Heart right ventricle (tissue), 16 donors: ENCODE results near the gene SOCS7. TPM values are rescaled to one million over a fixed set of nuclear protein-coding genes. Genes with fewer than 3 reads are reported as not detected.

Experiments
- ATAC-seq, 8 donors: fragments of 200-7000 bp; cut with Tn5 transposase; one replicate each; pipeline ENCODE4 v1.9.1; 2020; ENCODE audit warnings: mild to moderate bottlenecking in 8 of 8, moderate library complexity in 8 of 8, moderate number of reproducible peaks in 1 of 8
- DNase-seq, 2 donors: peaks; one replicate each; pipeline ENCODE4 v3.0.0-alpha.2; 2020
- H3K27ac ChIP-seq, 10 donors: fragments of 200-600 bp; sonication (generic) in 2 of 10; one replicate each; pipeline versions ENCODE4 v1.5.0 to v1.8.0; 2020 to 2022; ENCODE audit warnings: mild to moderate bottlenecking in 3 of 10
- H3K27me3 ChIP-seq, 7 donors: fragments of 200-600 bp; one replicate each; pipeline ENCODE4 v1.8.0; 2021 to 2022; ENCODE audit warnings: mild to moderate bottlenecking in 2 of 7
- H3K36me3 ChIP-seq, 9 donors: fragments of 200-600 bp; sonication (generic) in 1 of 9; one replicate each; pipeline versions ENCODE4 v1.5.0 to v1.8.0; 2020 to 2022; ENCODE audit warnings: mild to moderate bottlenecking in 2 of 9
- H3K4me1 ChIP-seq, 9 donors: fragments of 200-600 bp; sonication (generic) in 1 of 9; one replicate each; pipeline versions ENCODE4 v1.5.0 to v1.8.0; 2020 to 2022; ENCODE audit warnings: mild to moderate bottlenecking in 4 of 9
- H3K4me3 ChIP-seq, 10 donors: fragments of 200-600 bp; sonication (generic) in 2 of 10; one replicate each; pipeline versions ENCODE4 v1.5.0 to v1.8.0; 2020 to 2022; ENCODE audit warnings: mild to moderate bottlenecking in 7 of 10, moderate library complexity in 2 of 10
- H3K9me3 ChIP-seq, 11 donors: fragments of 200-600 bp in 10 of 11; sonication (generic) in 2 of 11; one replicate each; pipeline versions ENCODE4 v1.5.0 to v1.8.0; 2013 to 2022; ENCODE audit warnings: mild to moderate bottlenecking in 2 of 11, control low read depth in 1 of 11, moderate library complexity in 1 of 11
- WGBS, 2 donors: extraction: QIAGEN DNeasy Blood & Tissue Kit; methylation state at CpG; one replicate each; pipeline ENCODE4 v1.1.7; 2013; ENCODE audit warnings: inconsistent platforms in 1 of 2; 5-methylcytosine and 5-hydroxymethylcytosine counted together
- intact Hi-C, 10 donors: fragments of 100-400 bp; cut with DNase I; formaldehyde crosslinking; loops; one replicate each; pipeline versions ENCODE4 v1.11.1 to v1.14.2; 2022
- polyA plus RNA-seq, 2 donors: library from polyadenylated mRNA; stranded (reverse); fragments of 200-250 nt; gene quantifications; one replicate each; pipeline ENCODE4 v1.2.3, GENCODE V29; 2013
- total RNA-seq, 10 donors: library from RNA; stranded (reverse); fragmentation: NEBNext Ultra II Directional in 3 of 10; extraction: Animal tissue kit (Norgen Biotek cat#: 25700) in 3 of 10; gene quantifications; one replicate each; pipeline versions ENCODE4 v1.2.1 to v1.2.4, GENCODE V29; 2021 to 2023
- TF ChIP-seq, protein P1 (sequence below), 9 donors: fragments of 200-600 bp; sonication (generic) in 2 of 9; IDR thresholded peaks; one replicate each; pipeline versions ENCODE4 v1.5.0 to v1.8.0; 2021 to 2022; ENCODE audit warnings: antibody characterized with exemption in 9 of 9, mild to moderate bottlenecking in 5 of 9, moderate library complexity in 1 of 9
- donor health status: Arrhythmogenic right ventricular cardiomyopathy.
- donor health status: ischemic (EF 13 %, LVEDD 7.1; RV severe dilation, severe dysfunction).
- donor health status: healthy with polysubstance abuse.
- donor health status: DM: no; HTN: yes; CAD: no.
- donor health status: DM: no; HTN: no; CAD: no.
- donor health status: ischemic (EF 25% LVEDD 6.9; RV normal size, moderate dysfunction).
- donor health status: ischemic (EF 25% LVEDD 5.7; RV mildly dilated, moderate dysfunction).
- donor health status: healthy.
- donor health status: DM: yes; HTN: yes; CAD: no.
- donor health status: Ischemic cardiomyopathy.
- donor health status: ischemic (EF 35%, LVEDD 5.7; RV mildly dilated, moderate dysfunction).
- donor health status: nonischemic (EF 11% LVEDD 7.7; RV severe dilation, severe dysfunction).
- donor health status: DM: yes; HTN: yes; CAD: no.
- donor health status: PGD.
- donor health status: ischemic (EF 29% LVEDD 5.4; RV normal size, mild dysfunction).
- donor health status: nonischemic (EF 23%, LVEDD 6.1; RV moderate dilation, normal function).

Gene SOCS7
- total and polyA plus RNA-seq, 12 donors, result 2.9 to 23.8 (median 15.1) TPM

DNA sequence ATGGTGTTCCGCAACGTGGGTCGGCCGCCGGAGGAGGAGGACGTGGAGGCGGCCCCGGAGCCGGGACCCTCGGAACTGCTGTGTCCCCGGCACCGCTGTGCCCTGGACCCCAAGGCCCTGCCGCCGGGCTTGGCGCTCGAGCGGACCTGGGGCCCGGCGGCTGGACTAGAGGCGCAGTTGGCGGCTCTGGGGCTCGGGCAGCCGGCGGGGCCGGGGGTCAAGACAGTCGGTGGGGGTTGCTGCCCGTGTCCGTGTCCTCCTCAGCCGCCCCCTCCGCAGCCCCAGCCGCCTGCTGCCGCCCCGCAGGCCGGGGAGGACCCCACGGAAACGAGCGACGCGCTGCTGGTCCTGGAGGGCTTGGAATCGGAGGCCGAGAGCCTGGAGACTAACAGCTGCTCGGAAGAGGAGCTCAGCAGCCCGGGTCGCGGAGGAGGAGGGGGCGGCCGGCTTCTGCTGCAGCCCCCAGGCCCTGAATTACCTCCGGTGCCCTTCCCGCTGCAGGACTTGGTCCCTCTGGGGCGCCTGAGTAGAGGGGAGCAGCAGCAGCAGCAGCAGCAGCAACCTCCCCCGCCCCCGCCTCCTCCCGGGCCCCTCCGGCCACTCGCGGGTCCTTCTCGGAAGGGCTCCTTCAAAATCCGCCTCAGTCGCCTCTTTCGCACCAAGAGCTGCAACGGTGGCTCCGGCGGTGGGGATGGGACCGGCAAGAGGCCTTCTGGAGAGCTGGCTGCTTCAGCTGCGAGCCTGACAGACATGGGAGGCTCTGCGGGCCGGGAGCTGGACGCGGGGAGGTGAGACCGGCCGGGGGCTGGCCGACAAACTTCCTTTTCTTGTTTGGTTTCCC, 821 bp downstream of the SOCS7 start:
- intact Hi-C loops, result loop anchor here in 3 of 10 donors (2.0 to 10.0 kb wide), 3 partner anchors 62 to 842 kb away; partner anchors contain the start of gene CACNB1 (in 1 of the 3)
- Histone ChIP-seq H3K27ac (peak overlapping the region; percentile 27 to 93 (median 87)), H3K27me3 (no peaks in the 10 kb centered on the region), H3K36me3 (no peaks in the 10 kb centered on the region), H3K4me3 (peak overlapping the region; percentile 78 to 96 (median 94)), H3K4me1 (peaks cover 8 to 57% (median 44%) of the 10 kb centered on the region in 9 donors), H3K9me3 (no peaks in the 10 kb centered on the region)
- peak; percentile 20 to 39 for DNase-seq
- TF ChIP-seq, protein P1, sequence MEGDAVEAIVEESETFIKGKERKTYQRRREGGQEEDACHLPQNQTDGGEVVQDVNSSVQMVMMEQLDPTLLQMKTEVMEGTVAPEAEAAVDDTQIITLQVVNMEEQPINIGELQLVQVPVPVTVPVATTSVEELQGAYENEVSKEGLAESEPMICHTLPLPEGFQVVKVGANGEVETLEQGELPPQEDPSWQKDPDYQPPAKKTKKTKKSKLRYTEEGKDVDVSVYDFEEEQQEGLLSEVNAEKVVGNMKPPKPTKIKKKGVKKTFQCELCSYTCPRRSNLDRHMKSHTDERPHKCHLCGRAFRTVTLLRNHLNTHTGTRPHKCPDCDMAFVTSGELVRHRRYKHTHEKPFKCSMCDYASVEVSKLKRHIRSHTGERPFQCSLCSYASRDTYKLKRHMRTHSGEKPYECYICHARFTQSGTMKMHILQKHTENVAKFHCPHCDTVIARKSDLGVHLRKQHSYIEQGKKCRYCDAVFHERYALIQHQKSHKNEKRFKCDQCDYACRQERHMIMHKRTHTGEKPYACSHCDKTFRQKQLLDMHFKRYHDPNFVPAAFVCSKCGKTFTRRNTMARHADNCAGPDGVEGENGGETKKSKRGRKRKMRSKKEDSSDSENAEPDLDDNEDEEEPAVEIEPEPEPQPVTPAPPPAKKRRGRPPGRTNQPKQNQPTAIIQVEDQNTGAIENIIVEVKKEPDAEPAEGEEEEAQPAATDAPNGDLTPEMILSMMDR (IDR thresholded peaks at IDR 0.05), result no peak
- WGBS, 2 donors, result 0 to 1% methylated on average over 70 to 72 of the region's 72 CpGs
- peak in 6 of 8 donors; percentile 8 to 42 (median 18) for ATAC-seq

DNA sequence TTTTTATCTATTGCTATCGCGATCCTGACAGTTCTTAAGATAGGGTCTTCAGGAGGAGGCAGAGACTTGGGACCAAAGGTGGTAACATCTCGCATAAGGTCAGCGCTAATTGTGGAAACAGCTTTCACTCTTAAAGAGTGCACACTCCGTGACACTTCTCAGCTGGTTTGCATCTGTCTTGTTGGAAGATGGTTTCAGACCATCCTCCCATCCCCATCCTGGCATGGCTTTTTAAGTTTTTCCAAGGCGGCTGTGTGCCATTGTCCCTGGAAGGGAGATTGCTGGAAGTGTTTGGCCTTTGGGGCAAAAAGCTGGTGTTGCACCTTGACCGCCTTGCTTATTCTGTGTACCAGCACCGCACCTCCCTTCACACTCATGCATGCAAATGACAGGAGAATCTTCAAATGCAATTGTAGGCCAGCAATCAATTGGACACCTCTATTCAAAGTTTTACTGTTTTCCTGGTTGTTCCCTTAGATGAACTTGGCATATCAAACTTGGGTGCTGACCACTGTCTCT, 1.5 kb downstream of the SOCS7 start:
- Histone ChIP-seq H3K9me3 (no peaks in the 10 kb centered on the region), H3K4me3 (peak overlapping the region; percentile 78 to 96 (median 94)), H3K27ac (peak overlapping the region in 9 of 10 donors; percentile 79 to 93 (median 87)), H3K27me3 (no peaks in the 10 kb centered on the region), H3K4me1 (peaks cover 8 to 64% (median 51%) of the 10 kb centered on the region in 9 donors), H3K36me3 (no peaks in the 10 kb centered on the region)
- intact Hi-C loops, result loop anchor here in 3 of 10 donors (2.0 to 10.0 kb wide), 3 partner anchors 62 to 842 kb away; partner anchors contain the start of gene CACNB1 (in 1 of the 3)
- WGBS, 2 donors, result 11 to 15% methylated on average over 8 of the region's 8 CpGs
- TF ChIP-seq, protein P1 (IDR thresholded peaks at IDR 0.05), result no peak
- peak in 2 of 8 donors; percentile 18 to 23 for ATAC-seq
- DNase-seq, result no peak

DNA sequence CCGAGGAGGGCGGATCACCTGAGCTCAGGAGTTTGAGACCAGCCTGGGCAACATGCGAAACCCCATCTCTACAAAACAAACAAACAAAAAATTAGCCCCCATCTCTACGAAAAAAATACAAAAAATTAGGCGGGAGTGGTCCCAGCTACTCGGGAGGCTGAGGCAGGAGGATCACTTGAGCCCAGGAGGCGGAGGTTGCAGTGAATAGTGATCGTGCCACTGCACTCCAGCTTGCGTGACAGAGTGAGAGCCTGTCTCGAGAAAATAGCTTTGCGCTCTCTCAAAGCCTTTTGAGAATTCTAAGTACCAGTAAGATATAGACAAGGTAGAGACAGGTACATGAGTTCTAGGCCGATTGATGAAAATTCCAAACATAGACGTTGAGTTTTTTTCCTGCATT, 2.0 kb downstream of the SOCS7 start:
- Histone ChIP-seq H3K9me3 (no peaks in the 10 kb centered on the region), H3K27me3 (no peaks in the 10 kb centered on the region), H3K4me3 (peak overlapping the region in 9 of 10 donors; percentile 85 to 96 (median 94)), H3K27ac (peak overlapping the region in 3 of 10 donors; percentile 87 to 93 (median 90)), H3K36me3 (no peaks in the 10 kb centered on the region), H3K4me1 (peaks cover 8 to 69% (median 55%) of the 10 kb centered on the region in 9 donors)
- no peak for DNase-seq
- intact Hi-C loops, result loop anchor here in 4 of 10 donors (2.0 to 10.0 kb wide), 3 partner anchors 61 to 841 kb away; partner anchors contain the start of gene CACNB1 (in 1 of the 4)
- 84 to 87% methylated on average over 13 of the region's 13 CpGs for WGBS, 2 donors
- no peak for ATAC-seq
- TF ChIP-seq, protein P1 (IDR thresholded peaks at IDR 0.05), result no peak

DNA sequence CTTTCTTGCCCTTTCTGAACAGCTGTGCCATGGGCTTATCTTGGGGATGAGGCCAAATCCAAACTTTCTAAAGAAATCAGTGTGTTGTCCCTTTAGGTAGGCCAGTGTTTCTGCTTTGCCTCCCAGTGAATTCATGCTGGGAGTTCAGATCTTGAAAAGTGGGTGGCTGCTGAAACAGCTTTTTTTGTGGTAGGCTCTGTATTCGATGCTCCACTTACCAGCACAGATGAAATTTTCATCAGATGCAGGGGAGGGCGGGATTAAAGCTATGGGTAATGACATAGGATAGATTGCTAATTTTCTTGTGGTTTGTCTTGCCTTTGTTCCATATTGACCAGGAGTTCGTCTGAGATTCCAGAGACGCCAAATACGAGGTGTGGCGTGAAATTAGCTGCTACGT, 2.8 kb downstream of the SOCS7 start:
- 75 to 76% methylated on average over 7 of the region's 7 CpGs for WGBS, 2 donors

More for the DNA sequence above, 2.8 kb downstream of the SOCS7 start:
- no peaks in the 10 kb centered on the region for H3K36me3 ChIP-seq
- TF ChIP-seq, protein P1 (IDR thresholded peaks at IDR 0.05), result no peak
- H3K27me3 ChIP-seq, result no peaks in the 10 kb centered on the region
- no peaks in the 10 kb centered on the region for H3K9me3 ChIP-seq
- H3K27ac ChIP-seq, result no peak overlapping the region
- ATAC-seq (no peak), DNase-seq (no peak)
- peak overlapping the region in 1 of 10 donors; percentile 14 for H3K4me3 ChIP-seq
- H3K4me1 ChIP-seq, result peaks cover 8 to 73% (median 63%) of the 10 kb centered on the region in 9 donors
- intact Hi-C loops, result loop anchor here in 3 of 10 donors (2.0 to 10.0 kb wide), 3 partner anchors 60 to 840 kb away; partner anchors contain the start of gene CACNB1 (in 1 of the 3)
